ENCODE data around the gene RND3. TPM values are rescaled to one million over a fixed set of nuclear protein-coding genes. Genes with fewer than 3 reads are reported as not detected.

Gene RND3
- total RNA-seq, 4 donors from 2014 or later, result 12.6 to 69.4 (median 41.1) TPM

DNA sequence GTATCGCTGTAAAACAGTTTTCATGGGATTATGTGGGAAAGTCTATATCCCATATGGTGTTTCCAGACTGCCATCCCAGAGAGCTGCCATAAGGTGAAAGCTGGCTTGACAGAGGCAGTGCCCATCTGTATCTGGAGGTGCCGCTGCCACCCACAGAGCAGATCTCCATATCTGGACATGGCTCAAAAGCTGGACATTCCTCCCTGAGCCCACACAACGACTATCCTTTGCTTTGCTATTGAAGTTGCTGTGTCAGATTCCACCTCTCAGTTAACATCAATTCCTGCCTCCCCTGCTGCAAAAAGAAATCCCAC lies 55.2 kb downstream of the RND3 start:
- intact Hi-C loops (cut with DNase I; ENCODE audit: low total_unique reads), result no loop called here
- no peak for DNase-seq
- Histone ChIP-seq H3K4me3 (no peak overlapping the region), H3K27me3 (no peaks in the 10 kb centered on the region), H3K9me3 (no peaks in the 10 kb centered on the region), H3K27ac (no peak overlapping the region), H3K4me1 (no peaks in the 10 kb centered on the region), H3K36me3 (no peaks in the 10 kb centered on the region)
- no peak for TF ChIP-seq POLR2A (IDR thresholded peaks at IDR 0.05)
- TF ChIP-seq, protein P1, sequence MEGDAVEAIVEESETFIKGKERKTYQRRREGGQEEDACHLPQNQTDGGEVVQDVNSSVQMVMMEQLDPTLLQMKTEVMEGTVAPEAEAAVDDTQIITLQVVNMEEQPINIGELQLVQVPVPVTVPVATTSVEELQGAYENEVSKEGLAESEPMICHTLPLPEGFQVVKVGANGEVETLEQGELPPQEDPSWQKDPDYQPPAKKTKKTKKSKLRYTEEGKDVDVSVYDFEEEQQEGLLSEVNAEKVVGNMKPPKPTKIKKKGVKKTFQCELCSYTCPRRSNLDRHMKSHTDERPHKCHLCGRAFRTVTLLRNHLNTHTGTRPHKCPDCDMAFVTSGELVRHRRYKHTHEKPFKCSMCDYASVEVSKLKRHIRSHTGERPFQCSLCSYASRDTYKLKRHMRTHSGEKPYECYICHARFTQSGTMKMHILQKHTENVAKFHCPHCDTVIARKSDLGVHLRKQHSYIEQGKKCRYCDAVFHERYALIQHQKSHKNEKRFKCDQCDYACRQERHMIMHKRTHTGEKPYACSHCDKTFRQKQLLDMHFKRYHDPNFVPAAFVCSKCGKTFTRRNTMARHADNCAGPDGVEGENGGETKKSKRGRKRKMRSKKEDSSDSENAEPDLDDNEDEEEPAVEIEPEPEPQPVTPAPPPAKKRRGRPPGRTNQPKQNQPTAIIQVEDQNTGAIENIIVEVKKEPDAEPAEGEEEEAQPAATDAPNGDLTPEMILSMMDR (IDR thresholded peaks at IDR 0.05), result no peak

DNA sequence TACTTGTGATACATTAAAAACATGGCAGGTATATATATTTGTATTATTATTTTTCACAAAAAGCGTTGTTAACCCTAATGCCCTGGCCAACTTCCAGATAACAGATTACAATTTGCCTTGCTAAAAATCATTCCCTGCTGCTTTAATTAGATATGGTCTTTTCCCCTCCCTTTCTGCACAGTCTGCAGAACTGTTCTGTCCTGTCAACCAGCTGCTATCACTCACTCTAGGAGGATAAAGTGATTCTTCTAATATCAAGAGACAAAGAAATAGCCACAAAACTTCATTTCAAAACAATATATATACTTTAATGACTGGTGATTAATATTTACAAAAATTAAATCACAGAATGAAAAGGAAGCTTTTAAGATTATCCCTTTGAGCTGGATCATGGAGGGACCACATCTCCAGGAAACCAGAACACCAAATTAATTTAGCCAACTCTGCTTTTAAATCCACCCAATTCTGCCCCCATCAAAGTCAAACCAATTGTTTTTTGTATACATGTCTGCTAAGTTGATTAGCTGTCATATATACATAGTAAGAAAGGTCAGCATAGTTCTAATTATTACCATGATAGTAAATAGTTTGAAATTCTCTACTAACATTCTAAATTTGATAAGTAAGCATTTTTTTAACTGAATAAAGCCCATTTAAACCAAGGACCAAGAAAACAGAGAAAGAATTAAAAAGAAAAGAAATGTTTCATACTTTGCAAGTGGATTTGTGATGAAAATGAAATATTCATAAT lies 55.7 kb downstream of the RND3 start:
- no peaks in the 10 kb centered on the region for H3K4me1 ChIP-seq
- no peaks in the 10 kb centered on the region for H3K9me3 ChIP-seq
- TF ChIP-seq, protein P1 (IDR thresholded peaks at IDR 0.05), result no peak
- no peak for TF ChIP-seq POLR2A (IDR thresholded peaks at IDR 0.05)
- H3K36me3 ChIP-seq, result no peaks in the 10 kb centered on the region
- intact Hi-C loops (cut with DNase I; ENCODE audit: low total_unique reads), result no loop called here
- H3K4me3 ChIP-seq, result no peak overlapping the region
- H3K27me3 ChIP-seq, result no peaks in the 10 kb centered on the region
- no peak for DNase-seq
- H3K27ac ChIP-seq, result no peak overlapping the region

DNA sequence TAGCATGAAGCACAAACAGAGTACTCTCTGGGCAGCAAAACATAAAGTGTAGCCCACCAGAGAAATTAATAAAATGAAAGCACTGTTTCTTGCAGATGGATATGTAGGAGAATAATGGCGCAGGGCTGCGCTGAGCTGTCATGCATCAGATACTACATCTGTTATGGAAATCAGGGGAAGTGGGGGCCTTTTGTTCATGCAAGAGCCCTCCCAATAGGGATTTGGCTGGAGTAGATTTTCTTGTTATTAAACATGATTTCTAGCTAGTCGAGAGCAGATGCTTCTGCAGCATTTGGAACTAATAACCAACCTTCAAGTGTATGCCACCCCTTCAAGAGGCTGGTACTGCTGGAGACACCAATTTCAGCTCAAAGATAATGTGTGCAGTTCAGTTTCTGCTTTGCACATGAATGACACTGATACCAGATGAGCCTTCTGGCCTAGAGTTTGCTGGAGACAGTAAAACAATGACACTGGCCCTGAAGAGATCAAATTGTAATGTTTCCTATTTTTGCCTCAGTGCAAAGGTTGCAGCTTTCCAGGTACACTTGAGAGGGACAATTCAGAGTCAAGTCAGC lies 58.0 kb downstream of the RND3 start:
- Histone ChIP-seq H3K27ac (no peak overlapping the region), H3K4me3 (no peak overlapping the region), H3K9me3 (no peaks in the 10 kb centered on the region), H3K27me3 (no peaks in the 10 kb centered on the region), H3K36me3 (no peaks in the 10 kb centered on the region), H3K4me1 (no peaks in the 10 kb centered on the region)
- TF ChIP-seq, protein P1 (IDR thresholded peaks at IDR 0.05), result no peak
- TF ChIP-seq POLR2A (IDR thresholded peaks at IDR 0.05), result no peak
- intact Hi-C loops (cut with DNase I; ENCODE audit: low total_unique reads), result no loop called here
- no peak for DNase-seq

DNA sequence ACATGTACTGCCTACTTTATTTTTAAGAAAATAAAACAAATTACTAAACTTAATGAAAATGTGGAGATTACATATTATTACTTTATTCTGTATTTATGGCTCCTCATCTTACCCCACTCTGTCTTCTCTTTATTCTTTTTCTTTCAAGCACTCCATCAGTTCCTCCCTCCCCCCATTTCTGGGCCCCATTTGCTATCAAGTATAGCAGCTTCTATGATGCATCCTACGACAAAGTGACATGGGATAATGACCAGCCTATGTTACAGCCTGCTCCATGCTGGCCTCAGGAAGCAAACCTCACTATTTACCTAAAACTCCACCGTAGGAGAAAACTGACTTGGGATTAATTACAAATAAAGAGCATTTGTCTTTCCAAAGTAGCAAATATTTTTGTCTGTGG lies 58.8 kb downstream of the RND3 start:
- Histone ChIP-seq H3K4me3 (no peak overlapping the region), H3K27ac (no peak overlapping the region), H3K4me1 (no peaks in the 10 kb centered on the region), H3K9me3 (no peaks in the 10 kb centered on the region), H3K27me3 (no peaks in the 10 kb centered on the region), H3K36me3 (no peaks in the 10 kb centered on the region)
- intact Hi-C loops (cut with DNase I; ENCODE audit: low total_unique reads), result no loop called here
- DNase-seq, result no peak
- no peak for TF ChIP-seq POLR2A (IDR thresholded peaks at IDR 0.05)
- TF ChIP-seq, protein P1 (IDR thresholded peaks at IDR 0.05), result no peak

DNA sequence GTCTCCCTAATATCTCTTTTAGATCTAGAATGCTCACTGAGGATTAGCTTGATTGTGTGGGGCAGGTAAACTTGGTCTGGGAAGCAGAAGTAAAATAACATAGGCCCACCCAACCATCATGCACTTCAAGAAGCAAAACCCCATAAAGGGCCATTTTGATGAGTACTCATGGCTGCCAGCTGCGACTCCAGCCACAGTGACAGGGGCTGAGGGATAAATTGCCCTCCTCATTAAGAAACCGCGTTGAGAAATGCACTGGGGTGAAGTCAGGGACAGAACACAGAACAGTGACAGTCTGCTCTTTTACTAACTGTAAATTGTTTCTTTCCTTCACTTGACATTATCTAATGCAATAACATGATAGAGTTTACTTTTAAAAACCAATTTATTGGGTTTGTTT lies 60.2 kb downstream of the RND3 start:
- no peak overlapping the region for H3K4me3 ChIP-seq
- intact Hi-C loops (cut with DNase I; ENCODE audit: low total_unique reads), result no loop called here
- no peaks in the 10 kb centered on the region for H3K27me3 ChIP-seq
- DNase-seq, result no peak
- H3K9me3 ChIP-seq, result no peaks in the 10 kb centered on the region
- no peaks in the 10 kb centered on the region for H3K4me1 ChIP-seq
- TF ChIP-seq POLR2A (IDR thresholded peaks at IDR 0.05), result no peak
- TF ChIP-seq, protein P1 (IDR thresholded peaks at IDR 0.05), result no peak
- H3K36me3 ChIP-seq, result no peaks in the 10 kb centered on the region
- no peak overlapping the region for H3K27ac ChIP-seq
